NCI-H345 (cell line): ENCODE data around the gene MYOCD.

Source experiments
- DNase-seq: peaks from one replicate; lab custom pipeline; 2025; lab: John Stamatoyannopoulos, UW

MYOCD gene

GRCh38 chr17:12756786-12757185 is 91.1 kb downstream of the MYOCD start:
- DNase-seq: no peak

- no peak for DNase-seq
These were observed 93.4 kb downstream of the MYOCD start for GRCh38 chr17:12759090-12759489.

- DNase-seq: no peak
These were observed 99.9 kb downstream of the MYOCD start for GRCh38 chr17:12765548-12765947.

- DNase-seq: no peak
These were observed 102.6 kb downstream of the MYOCD start for GRCh38 chr17:12768255-12768654.

GRCh38 chr17:12769981-12770380 is 104.3 kb downstream of the MYOCD start:
- DNase-seq: no peak

GRCh38 chr17:12773153-12773552 is 107.5 kb downstream of the MYOCD start:
- no peak for DNase-seq

- DNase-seq: peak; percentile 66
These were observed 123.4 kb downstream of the MYOCD start for GRCh38 chr17:12789075-12789480.

GRCh38 chr17:12789481-12790248 is 124.0 kb downstream of the MYOCD start, which contains the start of gene ARHGAP44:
Gene ARHGAP44, plus strand, starts transcription at chr17:12789498. Its CDS starts 341 bp downstream, at chr17:12789839.
- DNase-seq: peak; percentile 34

- DNase-seq: peak; percentile 17
These were observed 124.8 kb downstream of the MYOCD start for GRCh38 chr17:12790249-12791106.

- DNase-seq: no peak
These were observed 129.3 kb downstream of the MYOCD start for GRCh38 chr17:12794919-12795532.

- no peak for DNase-seq
These were observed 135.2 kb downstream of the MYOCD start for GRCh38 chr17:12800855-12801365.

- no peak for DNase-seq
These were observed 140.9 kb downstream of the MYOCD start for GRCh38 chr17:12806630-12807029.

- no peak for DNase-seq
These were observed 143.0 kb downstream of the MYOCD start for GRCh38 chr17:12808723-12809122.

- DNase-seq: no peak
These were observed 147.2 kb downstream of the MYOCD start for GRCh38 chr17:12812877-12813276.

- DNase-seq: no peak
These were observed 148.0 kb downstream of the MYOCD start for GRCh38 chr17:12813664-12814063.

- DNase-seq: no peak
These were observed 149.0 kb downstream of the MYOCD start for GRCh38 chr17:12814718-12815117.

- DNase-seq: no peak
These were observed 150.0 kb downstream of the MYOCD start for GRCh38 chr17:12815642-12816141.
